Neural cell (in vitro differentiated cells): ENCODE data around the gene SUCLG2. TPM values are rescaled to one million over a fixed set of nuclear protein-coding genes. Genes with fewer than 3 reads are reported as not detected.

ENCODE experiments used
- H2AFZ ChIP-seq: fragments of 200-600, 300-800 bp; sonication (generic), shearing (Covaris generic); 2 replicates; pipeline ENCODE4 v1.6.0; 2014; ENCODE audit warnings: low read depth, mild to moderate bottlenecking, antibody characterized with exemption, low read length, moderate library complexity
- H3F3A ChIP-seq: fragments of 200-600 bp; shearing (Covaris generic); 2 replicates; pipeline ENCODE4 v1.6.1; 2016; ENCODE audit warnings: mild to moderate bottlenecking, moderate library complexity, mixed read lengths, antibody characterized with exemption, low read length; ENCODE audit not compliant: insufficient read depth, poor library complexity, severe bottlenecking
- H3K27ac ChIP-seq: fragments of 200-600, 300-800 bp; sonication (generic), shearing (Covaris generic); 2 replicates; pipeline ENCODE4 v1.5.1; 2014; ENCODE audit warnings: mild to moderate bottlenecking, low read length, moderate library complexity
- H3K27me3 ChIP-seq: fragments of 300-800, 200-600 bp; sonication (generic), shearing (Covaris generic); 2 replicates; pipeline ENCODE4 v1.6.0; 2014; ENCODE audit warnings: mild to moderate bottlenecking, low read depth, low read length, moderate library complexity; ENCODE audit not compliant: insufficient read depth
- H3K36me3 ChIP-seq: fragments of 300-800, 200-600 bp; sonication (generic), shearing (Covaris generic); 2 replicates; pipeline ENCODE4 v1.5.1; 2014; ENCODE audit warnings: mild to moderate bottlenecking, antibody characterized with exemption, low read length, moderate library complexity; ENCODE audit not compliant: insufficient read depth
- H3K4me2 ChIP-seq: fragments of 300-800, 200-600 bp; sonication (generic), shearing (Covaris generic); 2 replicates; pipeline ENCODE4 v1.6.0; 2014; ENCODE audit warnings: mild to moderate bottlenecking, low read length
- H3K4me3 ChIP-seq: fragments of 300-800, 200-600 bp; sonication (generic), shearing (Covaris generic); 2 replicates; pipeline ENCODE4 v1.5.1; 2014; ENCODE audit warnings: mild to moderate bottlenecking, low read length, moderate library complexity
- H3K79me2 ChIP-seq: fragments of 200-600 bp; shearing (Covaris generic); replicated peaks from 2 replicates; pipeline ENCODE4 v1.6.0; 2014; ENCODE audit warnings: mild to moderate bottlenecking, low read length, moderate library complexity; ENCODE audit not compliant: insufficient read depth
- H3K9ac ChIP-seq: fragments of 300-800, 200-600 bp; sonication (generic), shearing (Covaris generic); 2 replicates; pipeline ENCODE4 v1.6.1; 2016; ENCODE audit warnings: mild to moderate bottlenecking, low read length, mixed read lengths
- H3K9me2 ChIP-seq: fragments of 200-600 bp; shearing (Covaris generic); 2 replicates; pipeline ENCODE4 v1.6.1; 2016; ENCODE audit warnings: mild to moderate bottlenecking, low read length, mixed read lengths; ENCODE audit not compliant: insufficient read depth
- H3K9me3 ChIP-seq: fragments of 200-600, 300-800 bp; sonication (generic), shearing (Covaris generic); 2 replicates; pipeline ENCODE4 v1.6.1; 2016; ENCODE audit warnings: mild to moderate bottlenecking, mixed run types, low read length, moderate library complexity, mixed read lengths
- H4K20me1 ChIP-seq: fragments of 200-600 bp; shearing (Covaris generic); 2 replicates; pipeline ENCODE4 v1.6.1; 2016; ENCODE audit warnings: mild to moderate bottlenecking, mixed run types; ENCODE audit not compliant: insufficient read depth
- CTCF ChIP-seq: fragments of 450-650 bp; IDR thresholded peaks from 2 replicates; pipeline ENCODE4 v1.5.1; 2014; ENCODE audit warnings: antibody characterized with exemption, mild to moderate bottlenecking, moderate library complexity; ENCODE audit not compliant: poor library complexity, severe bottlenecking
- EP300 ChIP-seq: fragments of 450-650 bp; conservative IDR thresholded peaks from 2 replicates; pipeline ENCODE4 v1.6.1; 2014; ENCODE audit warnings: antibody characterized with exemption, mild to moderate bottlenecking, moderate library complexity; ENCODE audit not compliant: poor library complexity, severe bottlenecking
- EZH2 ChIP-seq: fragments of 200-600, 300-800 bp; shearing (Covaris generic), sonication (generic); IDR thresholded peaks from 2 replicates; pipeline ENCODE4 v1.6.1; 2014; ENCODE audit warnings: antibody characterized with exemption, low read length, borderline replicate concordance, mild to moderate bottlenecking; ENCODE audit not compliant: insufficient read depth, poor library complexity, severe bottlenecking
- MXI1 ChIP-seq: fragments of 450-650 bp; conservative IDR thresholded peaks from 2 replicates; pipeline ENCODE4 v1.6.1; 2014; ENCODE audit warnings: antibody characterized with exemption, mild to moderate bottlenecking; ENCODE audit not compliant: poor library complexity, severe bottlenecking
- POLR2AphosphoS5 ChIP-seq: IDR thresholded peaks from 2 replicates; pipeline ENCODE4 v1.6.1; 2012
- RAD21 ChIP-seq: fragments of 450-650 bp; conservative IDR thresholded peaks from 2 replicates; pipeline ENCODE4 v1.6.1; 2014; ENCODE audit warnings: antibody characterized with exemption, mild to moderate bottlenecking, moderate library complexity
- SMC3 ChIP-seq: fragments of 450-650 bp; conservative IDR thresholded peaks from 2 replicates; pipeline ENCODE4 v1.6.1; 2014; ENCODE audit warnings: antibody characterized with exemption, mild to moderate bottlenecking, moderate library complexity; ENCODE audit not compliant: poor library complexity
- TAF1 ChIP-seq: IDR thresholded peaks from 2 replicates; pipeline ENCODE4 v1.6.1; 2012; ENCODE audit warnings: low read depth
- polyA plus RNA-seq: library from polyadenylated mRNA; depleted of rRNA; stranded (reverse); fragments of >200 nt; gene quantifications from 2 replicates; pipeline ENCODE4 v1.2.3, GENCODE V29; 2014
- TF ChIP-seq, protein P1 (sequence below): IDR thresholded peaks from 2 replicates; pipeline ENCODE4 v1.6.1; 2012; ENCODE audit warnings: borderline replicate concordance

The SUCLG2 gene
- polyA plus RNA-seq, 1 donor from 2014 or later = 0.15 TPM

DNA sequence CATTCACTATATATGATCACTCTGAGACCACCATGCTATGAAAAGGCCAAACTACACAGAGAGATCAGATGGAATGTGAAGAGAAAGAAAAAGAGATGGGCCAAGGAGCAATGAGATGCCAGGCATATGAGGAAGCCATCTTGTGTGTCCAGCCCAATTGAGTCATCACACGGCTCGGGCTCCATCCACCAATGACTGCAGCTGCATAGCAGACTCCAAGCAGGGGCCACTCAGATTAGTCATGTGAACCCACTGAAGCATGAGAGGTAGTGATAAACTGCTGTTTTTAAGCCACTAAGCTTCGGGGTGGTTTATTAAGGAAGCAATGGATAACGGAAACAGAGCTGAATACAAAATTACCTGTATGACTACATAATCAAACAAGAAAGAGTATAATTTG lies 185.9 kb downstream of the SUCLG2 start:
- H3K79me2 ChIP-seq = no peaks in the 10 kb centered on the region
- TF ChIP-seq POLR2AphosphoS5 (no peak), SMC3 (no peak), EP300 (no peak), MXI1 (no peak), EZH2 (no peak), CTCF (no peak), RAD21 (no peak), TAF1 (no peak)
- TF ChIP-seq, protein P1, sequence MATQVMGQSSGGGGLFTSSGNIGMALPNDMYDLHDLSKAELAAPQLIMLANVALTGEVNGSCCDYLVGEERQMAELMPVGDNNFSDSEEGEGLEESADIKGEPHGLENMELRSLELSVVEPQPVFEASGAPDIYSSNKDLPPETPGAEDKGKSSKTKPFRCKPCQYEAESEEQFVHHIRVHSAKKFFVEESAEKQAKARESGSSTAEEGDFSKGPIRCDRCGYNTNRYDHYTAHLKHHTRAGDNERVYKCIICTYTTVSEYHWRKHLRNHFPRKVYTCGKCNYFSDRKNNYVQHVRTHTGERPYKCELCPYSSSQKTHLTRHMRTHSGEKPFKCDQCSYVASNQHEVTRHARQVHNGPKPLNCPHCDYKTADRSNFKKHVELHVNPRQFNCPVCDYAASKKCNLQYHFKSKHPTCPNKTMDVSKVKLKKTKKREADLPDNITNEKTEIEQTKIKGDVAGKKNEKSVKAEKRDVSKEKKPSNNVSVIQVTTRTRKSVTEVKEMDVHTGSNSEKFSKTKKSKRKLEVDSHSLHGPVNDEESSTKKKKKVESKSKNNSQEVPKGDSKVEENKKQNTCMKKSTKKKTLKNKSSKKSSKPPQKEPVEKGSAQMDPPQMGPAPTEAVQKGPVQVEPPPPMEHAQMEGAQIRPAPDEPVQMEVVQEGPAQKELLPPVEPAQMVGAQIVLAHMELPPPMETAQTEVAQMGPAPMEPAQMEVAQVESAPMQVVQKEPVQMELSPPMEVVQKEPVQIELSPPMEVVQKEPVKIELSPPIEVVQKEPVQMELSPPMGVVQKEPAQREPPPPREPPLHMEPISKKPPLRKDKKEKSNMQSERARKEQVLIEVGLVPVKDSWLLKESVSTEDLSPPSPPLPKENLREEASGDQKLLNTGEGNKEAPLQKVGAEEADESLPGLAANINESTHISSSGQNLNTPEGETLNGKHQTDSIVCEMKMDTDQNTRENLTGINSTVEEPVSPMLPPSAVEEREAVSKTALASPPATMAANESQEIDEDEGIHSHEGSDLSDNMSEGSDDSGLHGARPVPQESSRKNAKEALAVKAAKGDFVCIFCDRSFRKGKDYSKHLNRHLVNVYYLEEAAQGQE = no peak
- H3K27ac ChIP-seq = no peak overlapping the region
- H3K9me2 ChIP-seq = no peaks in the 10 kb centered on the region
- H4K20me1 ChIP-seq = no peaks in the 10 kb centered on the region
- no peaks in the 10 kb centered on the region for H3K27me3 ChIP-seq
- H2AFZ ChIP-seq = no peak overlapping the region
- no peaks in the 10 kb centered on the region for H3K9me3 ChIP-seq
- no peak overlapping the region for H3K4me3 ChIP-seq
- H3K9ac ChIP-seq = no peak overlapping the region
- no peak overlapping the region for H3K4me2 ChIP-seq
- H3F3A ChIP-seq = no peaks in the 10 kb centered on the region
- no peaks in the 10 kb centered on the region for H3K36me3 ChIP-seq

DNA sequence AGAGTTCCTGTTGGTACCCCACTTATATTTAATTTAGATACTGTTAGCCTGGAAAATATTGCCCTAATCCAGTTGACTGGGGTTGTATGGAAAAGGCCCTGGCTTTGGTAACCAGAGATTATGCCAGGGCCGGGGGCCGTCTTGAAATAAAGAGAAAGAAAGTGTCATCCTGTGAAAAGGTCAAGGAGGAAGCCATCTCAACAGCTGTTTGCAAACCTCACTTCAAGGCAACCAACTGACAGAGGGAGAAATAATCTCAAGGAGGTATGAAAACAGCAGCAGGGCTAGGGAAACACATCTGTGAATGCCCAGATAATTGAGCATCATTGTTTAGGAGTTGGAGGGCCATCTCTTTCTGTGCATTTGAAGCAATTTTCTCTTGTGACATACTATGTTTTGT lies 190.8 kb downstream of the SUCLG2 start:
- Histone ChIP-seq H3K27ac (no peak overlapping the region), H2AFZ (no peak overlapping the region), H4K20me1 (no peaks in the 10 kb centered on the region)

More for the DNA sequence above, 190.8 kb downstream of the SUCLG2 start:
- H3K4me3 ChIP-seq = no peak overlapping the region
- no peaks in the 10 kb centered on the region for H3K79me2 ChIP-seq
- H3K4me2 ChIP-seq = no peak overlapping the region
- H3K9me2 ChIP-seq = no peaks in the 10 kb centered on the region
- H3K36me3 ChIP-seq = no peaks in the 10 kb centered on the region
- no peaks in the 10 kb centered on the region for H3F3A ChIP-seq
- H3K9me3 ChIP-seq = no peaks in the 10 kb centered on the region
- H3K9ac ChIP-seq = no peak overlapping the region
- no peak for TF ChIP-seq CTCF
- H3K27me3 ChIP-seq = no peaks in the 10 kb centered on the region
